ENCODE measurements around the gene SUZ12.

SUZ12 gene

GRCh38 chr17:31997005-31997404, 60.2 kb downstream of the SUZ12 start:
- no peak overlapping the region for H3K4me2 ChIP-seq (ENCODE audit: low read depth, low read length, poor library complexity, severe bottlenecking)
- H3K9me2 ChIP-seq (replicated peaks; ENCODE audit: insufficient read depth, low read length), result no peaks in the 10 kb centered on the region
- peaks cover 37% of the 10 kb centered on the region for H3F3A ChIP-seq (ENCODE audit: insufficient read depth)
- H2AFZ ChIP-seq (ENCODE audit: low read depth, low read length, severe bottlenecking), result no peak overlapping the region
- H3K9me3 ChIP-seq (ENCODE audit: insufficient read depth, low read length), result no peaks in the 10 kb centered on the region
- TF ChIP-seq EZH2phosphoT487 (conservative IDR thresholded peaks at IDR 0.05; ENCODE audit: low read length), result no peak
- TF ChIP-seq CTCF (IDR thresholded peaks at IDR 0.05; ENCODE audit: insufficient read depth, low read length, poor library complexity, severe bottlenecking), result no peak
- peaks cover 4% of the 10 kb centered on the region; the same call in 1 of the 2 replicates for H4K20me1 ChIP-seq (ENCODE audit: low read depth, low read length)
- peaks cover 68% of the 10 kb centered on the region for H3K36me3 ChIP-seq (ENCODE audit: low read length)
- no peaks in the 10 kb centered on the region for H3K79me2 ChIP-seq (ENCODE audit: insufficient read depth, low read length)
- no peak overlapping the region for H3K9ac ChIP-seq (ENCODE audit: low read length)
- no peak overlapping the region for H3K27ac ChIP-seq (ENCODE audit: low read depth, low read length)
- H3K27me3 ChIP-seq (ENCODE audit: low read length), result no peaks in the 10 kb centered on the region
- no peak overlapping the region for H3K4me3 ChIP-seq (ENCODE audit: insufficient read depth, low read length, poor library complexity, severe bottlenecking)

- peak within 1 kb of the TSS; percentile 69 for H3K9ac ChIP-seq (ENCODE audit: low read length)
- 0 out of 2 replicates have a peak, but pooled peaks cover 4% of the 10 kb centered on the region for H3K79me2 ChIP-seq (ENCODE audit: insufficient read depth, low read length)
- no peaks in the 10 kb centered on the region for H3K27me3 ChIP-seq (ENCODE audit: low read length)
- H3K9me2 ChIP-seq (replicated peaks; ENCODE audit: insufficient read depth, low read length), result no peaks in the 10 kb centered on the region
- H3K27ac ChIP-seq (ENCODE audit: low read depth, low read length), result 0 out of 2 replicates have a peak within 1 kb of the TSS, but pooled peaks have one; percentile 4
- peak within 1 kb of the TSS; percentile 90 for H3K4me3 ChIP-seq (ENCODE audit: insufficient read depth, low read length, poor library complexity, severe bottlenecking)
- TF ChIP-seq CTCF (IDR thresholded peaks at IDR 0.05; ENCODE audit: insufficient read depth, low read length, poor library complexity, severe bottlenecking) (peak; percentile 79), EZH2phosphoT487 (conservative IDR thresholded peaks at IDR 0.05; ENCODE audit: low read length) (no peak)
- no peaks in the 10 kb centered on the region for H4K20me1 ChIP-seq (ENCODE audit: low read depth, low read length)
- no peaks in the 10 kb centered on the region for H3K36me3 ChIP-seq (ENCODE audit: low read length)
- peak within 1 kb of the TSS; percentile 90 for H2AFZ ChIP-seq (ENCODE audit: low read depth, low read length, severe bottlenecking)
- peaks cover 25% of the 10 kb centered on the region for H3F3A ChIP-seq (ENCODE audit: insufficient read depth)
- H3K4me2 ChIP-seq (ENCODE audit: low read depth, low read length, poor library complexity, severe bottlenecking), result peak within 1 kb of the TSS; percentile 75
- H3K9me3 ChIP-seq (ENCODE audit: insufficient read depth, low read length), result no peaks in the 10 kb centered on the region
These were observed 70.2 kb downstream of the SUZ12 start, which contains the start of gene LRRC37B for GRCh38 chr17:32006957-32007462. Gene LRRC37B (plus strand): TSS chr17:32007383. CDS start chr17:32021393, 14,010 bp downstream.

GRCh38 chr17:32007463-32008298, 70.9 kb downstream of the SUZ12 start:
- 0 out of 2 replicates have a peak overlapping the region, but pooled peaks have one; percentile 4 for H3K27ac ChIP-seq (ENCODE audit: low read depth, low read length)
- peak overlapping the region; percentile 83 for H2AFZ ChIP-seq (ENCODE audit: low read depth, low read length, severe bottlenecking)

More at GRCh38 chr17:32007463-32008298, 70.9 kb downstream of the SUZ12 start:
- H3K4me3 ChIP-seq (ENCODE audit: insufficient read depth, low read length, poor library complexity, severe bottlenecking), result peak overlapping the region; percentile 90
- H3K9ac ChIP-seq (ENCODE audit: low read length), result peak overlapping the region; percentile 69
- no peaks in the 10 kb centered on the region for H3K27me3 ChIP-seq (ENCODE audit: low read length)
- TF ChIP-seq CTCF (IDR thresholded peaks at IDR 0.05; ENCODE audit: insufficient read depth, low read length, poor library complexity, severe bottlenecking), result no peak
- TF ChIP-seq EZH2phosphoT487 (conservative IDR thresholded peaks at IDR 0.05; ENCODE audit: low read length), result no peak
- no peaks in the 10 kb centered on the region for H4K20me1 ChIP-seq (ENCODE audit: low read depth, low read length)
- no peaks in the 10 kb centered on the region for H3K9me3 ChIP-seq (ENCODE audit: insufficient read depth, low read length)
- H3F3A ChIP-seq (ENCODE audit: insufficient read depth), result peaks cover 21% of the 10 kb centered on the region
- H3K9me2 ChIP-seq (replicated peaks; ENCODE audit: insufficient read depth, low read length), result no peaks in the 10 kb centered on the region
- 0 out of 2 replicates have a peak, but pooled peaks cover 4% of the 10 kb centered on the region for H3K79me2 ChIP-seq (ENCODE audit: insufficient read depth, low read length)
- no peaks in the 10 kb centered on the region for H3K36me3 ChIP-seq (ENCODE audit: low read length)
- H3K4me2 ChIP-seq (ENCODE audit: low read depth, low read length, poor library complexity, severe bottlenecking), result peak overlapping the region; percentile 75

Measured in SU-DHL-6 (cell line).